ENCODE results near the gene AZIN2. TPM values are rescaled to one million over a fixed set of nuclear protein-coding genes. Genes with fewer than 3 reads are reported as not detected.

AZIN2 gene
- total and polyA plus RNA-seq, 9 of the 15 experiments (the other 6 are each of a cell fraction or from before 2014, with no cell fraction given) = 0.06 to 0.91 (median 0.42) TPM; not detected in 2

DNA sequence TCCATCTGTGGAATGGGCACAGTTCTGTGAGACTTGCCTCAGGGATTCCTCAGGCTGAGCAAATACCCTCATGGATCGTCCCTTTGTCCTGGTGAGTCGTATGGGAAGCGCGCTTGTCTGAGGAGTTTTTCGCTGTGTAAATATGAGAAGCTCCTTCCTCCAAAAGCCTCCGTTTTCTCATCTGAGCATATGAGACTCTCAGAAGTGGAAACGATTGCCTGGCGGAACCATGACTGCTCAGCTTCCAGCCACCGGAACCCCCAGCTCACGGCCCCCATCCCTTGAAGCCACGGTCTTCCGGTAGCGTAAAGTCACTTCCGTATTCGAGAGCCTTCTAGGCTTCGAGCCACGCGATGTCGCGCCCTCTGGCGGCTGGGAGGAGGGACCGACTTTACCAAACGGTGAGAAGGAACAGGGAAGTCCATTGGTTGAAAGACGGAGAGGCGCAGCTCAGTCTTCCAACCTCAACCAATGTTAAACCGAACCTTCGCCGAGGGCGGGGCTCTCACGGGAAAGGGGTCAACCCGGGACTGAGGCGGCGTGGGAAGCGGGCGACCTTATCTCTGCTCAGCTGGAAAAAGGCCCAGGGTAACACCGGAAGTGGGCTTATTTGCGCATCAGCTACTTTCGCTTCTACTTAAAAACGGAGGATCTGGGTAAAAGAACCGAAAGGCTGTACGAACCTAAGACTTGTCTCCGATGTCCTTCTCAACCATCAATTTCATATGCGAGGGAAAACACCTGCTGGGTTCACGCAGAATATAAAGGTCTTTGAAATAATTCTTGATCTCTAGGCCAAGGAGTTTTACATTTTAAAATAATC is 46.3 kb downstream of the AZIN2 start (continued):
- TF ChIP-seq, protein P1, sequence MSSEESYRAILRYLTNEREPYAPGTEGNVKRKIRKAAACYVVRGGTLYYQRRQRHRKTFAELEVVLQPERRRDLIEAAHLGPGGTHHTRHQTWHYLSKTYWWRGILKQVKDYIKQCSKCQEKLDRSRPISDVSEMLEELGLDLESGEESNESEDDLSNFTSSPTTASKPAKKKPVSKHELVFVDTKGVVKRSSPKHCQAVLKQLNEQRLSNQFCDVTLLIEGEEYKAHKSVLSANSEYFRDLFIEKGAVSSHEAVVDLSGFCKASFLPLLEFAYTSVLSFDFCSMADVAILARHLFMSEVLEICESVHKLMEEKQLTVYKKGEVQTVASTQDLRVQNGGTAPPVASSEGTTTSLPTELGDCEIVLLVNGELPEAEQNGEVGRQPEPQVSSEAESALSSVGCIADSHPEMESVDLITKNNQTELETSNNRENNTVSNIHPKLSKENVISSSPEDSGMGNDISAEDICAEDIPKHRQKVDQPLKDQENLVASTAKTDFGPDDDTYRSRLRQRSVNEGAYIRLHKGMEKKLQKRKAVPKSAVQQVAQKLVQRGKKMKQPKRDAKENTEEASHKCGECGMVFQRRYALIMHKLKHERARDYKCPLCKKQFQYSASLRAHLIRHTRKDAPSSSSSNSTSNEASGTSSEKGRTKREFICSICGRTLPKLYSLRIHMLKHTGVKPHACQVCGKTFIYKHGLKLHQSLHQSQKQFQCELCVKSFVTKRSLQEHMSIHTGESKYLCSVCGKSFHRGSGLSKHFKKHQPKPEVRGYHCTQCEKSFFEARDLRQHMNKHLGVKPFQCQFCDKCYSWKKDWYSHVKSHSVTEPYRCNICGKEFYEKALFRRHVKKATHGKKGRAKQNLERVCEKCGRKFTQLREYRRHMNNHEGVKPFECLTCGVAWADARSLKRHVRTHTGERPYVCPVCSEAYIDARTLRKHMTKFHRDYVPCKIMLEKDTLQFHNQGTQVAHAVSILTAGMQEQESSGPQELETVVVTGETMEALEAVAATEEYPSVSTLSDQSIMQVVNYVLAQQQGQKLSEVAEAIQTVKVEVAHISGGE (CRISPR knock-in tag; IDR thresholded peaks at IDR 0.05) = peak in 2 of 3 experiments; percentile 71 to 97; a peak in 4 of 6 replicates
- TF ChIP-seq PML (IDR thresholded peaks at IDR 0.05; ENCODE audit: low read length) (peak; percentile 65; the same call in 1 of the 2 replicates), TFAP4 (CRISPR knock-in tag; IDR thresholded peaks at IDR 0.05; ENCODE audit: borderline replicate concordance) (peak; percentile 71; the same call in 1 of the 2 replicates), ZNF395 (CRISPR knock-in tag; IDR thresholded peaks at IDR 0.05) (0 out of 2 replicates have a peak, but pooled peaks have one; percentile 56), ZNF584 (CRISPR knock-in tag; IDR thresholded peaks at IDR 0.05; ENCODE audit: low read depth) (no peak), CBX3 (IDR thresholded peaks at IDR 0.05; ENCODE audit: borderline replicate concordance in 1 of 2, low read length in 2 of 2) (peak in 1 of 2 experiments; percentile 99; a peak in 2 of 3 replicates), CXXC5 (CRISPR knock-in tag; IDR thresholded peaks at IDR 0.05) (peak; percentile 95), ZBTB33 (CRISPR knock-in tag; IDR thresholded peaks at IDR 0.05) (peak; percentile 90), ERF (CRISPR knock-in tag; IDR thresholded peaks at IDR 0.05) (no peak), ZNF507 (tag; conservative IDR thresholded peaks at IDR 0.05) (no peak), CCNT2 (IDR thresholded peaks at IDR 0.05; ENCODE audit: borderline replicate concordance, extremely low read depth, insufficient read length, low read depth, low read length) (no peak), FOXM1 (IDR thresholded peaks at IDR 0.05; ENCODE audit: low read depth) (peak; percentile 80), FOXM1 (CRISPR knock-in tag; IDR thresholded peaks at IDR 0.05; ENCODE audit: low read depth) (no peak), EGR1 (conservative IDR thresholded peaks at IDR 0.05) (peak; percentile 31), MTA3 (IDR thresholded peaks at IDR 0.05; ENCODE audit: borderline replicate concordance) (peak; percentile 70; the same call in 1 of the 2 replicates), MAFG (tag; conservative IDR thresholded peaks at IDR 0.05) (peak; percentile 43; the same call in 1 of the 2 replicates), HSF4 (CRISPR knock-in tag; IDR thresholded peaks at IDR 0.05; ENCODE audit: borderline replicate concordance) (no peak)

All from K562 (cell line).